CD4-positive, alpha-beta T cell treated with Interleukin-15 for 1 hour (primary cell): ENCODE results near the gene FAM107A.

Experiments
- DNase-seq: peaks from one replicate; pipeline ENCODE4 v3.0.0-alpha.2; 2020

FAM107A gene, protein sequence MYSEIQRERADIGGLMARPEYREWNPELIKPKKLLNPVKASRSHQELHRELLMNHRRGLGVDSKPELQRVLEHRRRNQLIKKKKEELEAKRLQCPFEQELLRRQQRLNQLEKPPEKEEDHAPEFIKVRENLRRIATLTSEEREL

DNA sequence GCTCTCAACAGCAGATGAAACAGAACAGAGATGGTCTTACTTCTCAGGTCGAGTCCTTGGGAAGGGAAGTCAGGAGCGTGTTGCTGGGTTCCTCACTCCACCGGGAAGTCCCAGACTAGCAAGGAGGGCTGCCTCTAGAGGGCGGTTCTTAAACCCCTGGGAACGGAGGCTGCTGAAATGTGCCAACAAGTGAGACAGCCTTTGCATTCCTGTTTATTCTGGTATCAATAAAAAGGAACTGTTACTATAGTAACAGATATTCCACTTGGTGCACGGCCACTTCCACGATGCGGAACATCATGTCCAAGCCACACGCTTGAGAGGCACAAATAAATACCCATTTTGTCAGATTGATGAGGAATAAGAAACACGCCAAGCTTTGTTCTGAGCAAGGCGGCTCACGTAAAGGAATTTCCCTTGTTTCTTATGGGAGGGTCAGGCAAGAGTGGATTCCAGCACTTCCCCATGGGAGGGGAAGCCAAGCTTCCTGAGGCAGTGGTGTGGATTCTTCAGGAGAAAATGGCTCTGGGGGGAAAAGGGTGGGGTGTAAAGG lies at the start of gene FAM107A:
TSS of gene FAM107A (minus strand) at position 123 of the 553 bp plus-strand sequence. CDS start 7,531 bp downstream, outside the sequence.
- DNase-seq = no peak

DNA sequence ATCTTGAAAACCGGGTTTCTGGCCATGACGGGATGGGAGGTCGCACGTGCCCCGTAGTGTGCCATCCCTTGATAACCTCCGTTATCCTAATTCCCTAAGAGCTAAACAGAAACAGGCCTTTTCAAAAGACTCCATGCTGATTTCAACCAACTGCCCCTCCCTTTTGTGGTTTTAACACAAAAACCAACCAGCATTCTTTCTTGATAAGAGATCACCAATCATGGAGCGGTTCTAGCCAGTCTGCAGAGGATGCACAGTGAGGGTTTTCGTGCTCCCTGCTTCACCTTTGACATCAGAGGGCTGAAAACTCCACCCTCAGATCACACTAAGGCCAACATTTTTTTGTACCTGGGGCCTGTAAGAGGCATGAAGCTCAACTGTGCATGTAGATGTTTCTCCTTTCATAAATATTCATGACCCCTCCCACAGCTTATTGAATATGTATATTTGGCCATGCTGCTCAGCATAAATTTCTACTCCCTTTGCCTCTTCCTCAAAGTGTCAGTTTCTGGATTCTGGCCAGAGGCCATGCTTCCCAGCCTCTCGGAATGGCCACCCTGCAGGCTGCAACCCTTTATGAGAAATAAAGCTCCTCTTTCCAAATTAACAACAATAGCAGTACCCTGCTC lies 48.1 kb upstream of the FAM107A start:
- no peak for DNase-seq

DNA sequence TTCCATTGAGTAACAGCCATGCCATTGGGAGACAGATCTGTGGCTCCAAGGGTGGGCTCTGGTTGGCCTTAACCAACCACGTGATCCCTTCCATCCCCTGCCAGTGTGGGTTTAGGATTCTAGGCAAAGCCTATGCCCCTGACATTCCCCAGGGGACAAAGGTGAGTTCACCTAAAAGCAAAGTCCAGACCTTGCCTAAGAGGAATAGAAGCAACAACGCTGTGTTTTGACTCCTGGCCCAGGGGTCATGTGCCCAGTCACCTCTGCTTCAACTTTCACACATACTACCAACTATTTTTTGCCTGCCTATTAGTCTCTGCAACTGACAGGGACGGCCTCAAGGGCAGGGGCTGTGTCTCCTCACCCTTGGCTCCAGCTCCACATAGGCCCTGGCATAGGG lies 47.4 kb upstream of the FAM107A start:
- no peak for DNase-seq

DNA sequence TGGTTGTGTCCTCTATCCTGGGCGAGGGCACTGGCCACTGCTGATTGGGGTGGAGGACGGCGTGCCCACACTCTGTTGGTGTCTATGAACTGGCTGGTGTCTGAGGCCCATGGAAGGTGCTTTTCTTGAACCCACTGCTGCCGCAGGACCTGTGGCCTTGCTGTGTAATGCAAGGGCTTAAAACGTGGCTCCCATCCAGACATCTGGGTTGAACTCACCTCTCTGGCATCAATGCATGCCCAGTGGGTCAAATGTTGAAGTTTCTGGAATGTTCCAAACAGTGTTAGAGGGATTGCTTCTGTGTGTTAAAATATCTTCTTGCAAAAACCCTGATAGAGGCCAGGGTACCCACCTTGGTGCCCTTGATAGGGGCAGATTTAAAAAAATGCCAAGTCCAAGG lies 46.8 kb upstream of the FAM107A start:
- DNase-seq = no peak

DNA sequence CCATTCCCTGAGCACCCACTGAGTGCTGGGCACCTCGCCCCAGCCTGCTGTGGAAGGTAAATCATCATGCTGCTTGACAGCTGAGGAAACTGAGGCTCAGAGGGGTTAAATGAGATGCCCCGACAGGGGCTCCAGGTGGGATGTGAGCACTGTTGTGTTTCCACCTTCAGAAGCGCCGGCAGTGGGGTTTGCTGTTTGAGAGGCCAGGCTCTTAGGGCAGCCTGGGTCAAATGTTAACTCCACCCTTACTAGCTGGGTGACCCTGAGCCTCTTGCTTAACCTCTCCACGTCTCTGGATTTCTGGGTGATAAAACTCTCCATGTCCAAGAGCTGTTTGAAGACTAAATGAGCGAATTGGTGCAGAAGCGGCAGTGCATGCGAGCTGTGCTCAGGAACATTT lies 46.3 kb upstream of the FAM107A start:
- no peak for DNase-seq

DNA sequence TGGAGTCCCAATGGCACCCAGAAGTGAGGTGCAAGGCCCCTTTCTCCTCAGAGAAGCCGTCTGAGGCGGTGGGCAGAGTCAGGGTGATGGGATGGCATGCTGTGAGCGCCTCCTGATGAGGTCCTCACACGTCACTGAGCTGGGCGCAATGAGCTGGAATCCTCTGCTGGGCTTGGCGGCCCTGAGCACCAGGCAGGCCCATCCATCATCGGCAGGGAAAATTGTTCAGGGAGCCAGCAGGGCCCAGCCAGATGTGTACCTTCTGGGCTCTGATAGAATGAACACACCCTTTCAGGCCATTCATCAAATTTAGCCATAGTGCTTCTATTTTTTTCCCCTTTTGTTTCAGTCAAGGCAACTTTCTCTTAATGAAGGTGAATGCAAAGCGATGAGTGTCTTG lies 45.7 kb upstream of the FAM107A start:
- DNase-seq = no peak

DNA sequence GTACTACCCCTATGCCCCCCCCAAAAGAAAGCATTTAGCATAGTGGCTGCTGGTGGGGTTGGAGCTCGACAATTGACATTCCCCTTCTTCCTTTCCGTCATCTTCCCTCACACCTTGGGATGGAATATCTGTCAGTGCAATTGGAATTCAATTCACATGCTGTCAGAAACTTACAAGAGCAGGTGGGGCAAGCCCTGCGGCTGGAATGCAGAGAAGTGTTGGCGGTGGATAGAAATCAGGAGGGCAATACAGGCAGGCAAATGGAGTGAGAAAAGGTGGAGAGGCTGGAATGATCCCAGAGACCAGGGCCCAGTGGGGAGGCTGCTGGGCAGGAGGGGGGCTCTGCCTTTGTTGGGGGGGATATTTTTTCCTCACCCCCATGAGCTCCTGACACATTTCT lies 45.2 kb upstream of the FAM107A start:
- no peak for DNase-seq

DNA sequence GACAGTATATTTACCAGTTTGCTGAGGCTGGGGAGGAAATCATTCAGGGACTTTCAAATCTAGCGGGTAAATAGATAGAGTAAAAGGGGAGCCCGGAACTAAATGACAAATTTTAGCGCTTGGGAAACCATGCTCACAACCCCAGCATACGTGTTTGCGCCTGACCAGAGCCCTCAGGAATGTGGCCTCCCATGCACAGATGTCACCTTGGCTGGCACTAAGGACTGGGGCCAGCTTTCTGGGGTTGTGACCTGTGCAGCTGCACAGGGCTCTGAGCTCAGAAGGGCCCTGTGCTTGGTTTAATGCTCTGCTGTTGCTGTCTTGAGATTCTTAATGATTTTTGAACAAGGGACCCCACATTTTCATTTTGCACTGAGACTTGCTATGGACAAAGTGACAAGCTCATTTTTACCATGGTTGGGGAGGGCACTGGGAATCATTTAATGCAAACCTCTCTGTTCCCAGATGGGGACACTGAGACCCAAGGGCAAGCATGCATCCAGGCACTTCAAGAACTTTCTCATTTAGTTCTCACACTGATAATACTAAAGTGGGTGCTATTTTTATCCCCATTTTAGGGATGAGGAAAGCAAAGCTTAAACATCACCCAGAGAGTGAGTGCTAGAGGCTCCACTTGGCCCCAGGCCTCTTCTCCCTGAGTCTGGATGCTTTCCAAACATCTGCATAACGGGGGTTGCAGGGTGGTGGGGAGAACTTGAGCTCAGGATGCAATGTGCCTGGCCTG lies 44.1 kb upstream of the FAM107A start:
- DNase-seq = no peak

DNA sequence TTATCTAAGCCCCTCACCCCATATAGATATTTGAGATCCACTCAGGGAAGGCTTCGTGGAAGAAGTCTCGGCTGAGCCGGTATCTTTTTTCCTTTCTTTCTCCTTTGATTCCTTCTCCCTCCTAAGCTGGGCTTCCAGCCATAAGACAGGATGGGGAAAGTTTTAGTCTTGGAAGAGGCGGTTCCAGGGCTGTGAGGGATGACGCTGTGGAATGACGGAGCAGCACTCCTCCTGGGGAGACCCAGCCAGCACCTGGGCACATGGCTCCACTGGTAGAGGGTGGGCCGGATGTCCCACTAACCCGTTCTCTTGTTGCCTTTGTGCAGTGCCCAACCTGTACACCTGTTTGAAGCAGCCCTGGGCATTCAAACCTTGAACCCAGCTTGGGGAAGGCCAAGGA lies 43.2 kb upstream of the FAM107A start:
- no peak for DNase-seq

DNA sequence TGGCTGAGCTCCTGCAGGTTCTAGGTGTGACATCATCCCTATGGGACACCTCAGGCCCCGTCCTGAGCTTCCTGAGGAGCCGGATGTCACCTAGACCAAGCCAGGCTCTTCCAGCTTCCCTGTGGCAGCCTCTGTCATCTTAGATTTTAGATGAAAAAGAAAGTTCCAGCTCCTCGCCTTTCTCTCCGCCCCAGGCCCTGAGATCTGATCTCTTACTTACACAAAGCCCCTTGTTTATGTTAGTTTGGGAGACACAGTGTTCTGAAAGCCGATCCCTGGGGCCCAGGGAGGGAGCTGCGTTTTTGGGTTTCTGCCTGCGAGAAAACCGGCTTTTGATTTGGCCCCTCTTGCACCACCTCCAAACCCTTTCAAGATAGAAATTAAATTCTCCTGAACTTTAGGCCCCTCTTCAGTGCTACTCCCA lies 40.2 kb upstream of the FAM107A start:
- DNase-seq = no peak

DNA sequence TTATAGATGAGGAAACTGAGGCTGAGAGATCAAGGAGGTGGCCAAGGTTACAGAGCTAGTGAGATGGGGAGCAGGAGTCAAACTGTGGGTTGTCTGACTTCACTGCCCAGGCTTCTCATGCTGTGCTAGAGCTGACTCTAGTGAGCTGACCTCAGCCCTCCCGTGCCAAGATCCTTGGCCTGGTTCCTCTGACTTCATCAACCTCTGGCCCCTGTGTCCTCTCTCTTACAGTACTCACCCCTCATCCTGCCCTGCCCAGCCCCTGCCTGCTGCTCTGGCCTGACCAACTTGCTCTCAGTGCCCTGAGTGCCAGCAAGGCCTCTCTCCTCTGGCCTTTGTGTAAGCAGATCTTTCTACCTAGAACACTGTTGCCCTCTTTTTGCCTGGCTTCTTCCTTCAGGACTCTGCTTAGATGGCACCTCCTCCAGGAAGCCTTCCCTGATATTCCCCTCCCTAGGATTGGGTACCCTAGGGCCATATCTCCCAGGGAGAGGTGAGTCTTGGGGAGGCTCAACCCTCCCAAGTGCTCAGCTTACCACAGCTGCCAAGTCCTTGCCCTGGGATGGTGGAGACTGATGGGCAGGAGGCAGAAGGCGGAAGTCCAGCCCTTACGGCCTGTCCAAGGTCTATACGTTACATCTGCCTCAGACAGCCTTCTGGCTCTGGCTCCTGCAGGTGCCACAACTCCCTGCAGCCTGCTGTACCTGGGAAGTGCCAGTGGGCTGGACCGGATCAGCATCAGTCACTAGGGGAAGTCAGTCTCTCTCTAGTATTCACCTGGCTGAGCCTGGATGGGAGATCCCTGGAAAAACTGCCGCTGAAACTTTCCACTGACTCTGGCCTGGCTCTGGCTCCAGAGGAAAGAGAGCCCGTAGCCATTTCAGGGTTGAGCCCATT lies 36.3 kb upstream of the FAM107A start:
- no peak for DNase-seq

DNA sequence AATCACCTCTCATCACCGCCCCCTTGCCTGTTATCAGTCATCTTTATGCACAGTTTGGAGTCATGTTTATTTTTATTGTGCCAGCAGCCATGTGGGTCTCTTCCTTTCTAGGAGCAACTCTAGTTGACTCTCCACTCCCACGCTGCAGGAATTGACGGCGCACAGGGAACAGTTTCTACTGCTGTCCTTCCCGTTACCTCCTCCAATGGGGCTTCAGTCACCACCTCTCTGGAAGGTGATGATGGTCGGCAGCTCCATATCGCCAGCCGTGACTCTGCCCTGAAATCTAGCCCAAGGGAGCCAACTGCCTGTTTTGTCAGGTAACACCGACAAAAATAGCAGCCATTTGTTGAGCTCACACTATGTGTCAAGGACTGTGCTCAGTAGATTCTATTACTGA lies 35.6 kb upstream of the FAM107A start:
- DNase-seq = no peak

DNA sequence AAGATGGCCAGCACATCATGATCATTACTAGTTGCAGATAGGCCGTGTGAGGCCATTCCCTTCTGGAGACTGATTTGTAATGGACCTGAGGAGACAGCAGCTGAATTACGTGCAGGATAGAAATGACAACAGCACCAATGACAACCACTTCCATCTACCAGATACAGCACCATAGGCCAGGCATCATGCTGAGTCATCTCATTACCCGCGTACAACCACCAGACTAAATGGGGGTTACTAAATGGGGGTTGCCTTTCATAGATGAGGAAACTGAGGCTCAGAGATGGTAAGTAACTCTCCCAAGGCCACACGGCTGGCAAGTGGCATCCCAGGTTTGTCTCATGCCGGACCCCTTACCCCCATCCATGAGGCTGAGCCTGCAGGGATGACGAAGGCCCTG lies 32.8 kb upstream of the FAM107A start:
- no peak for DNase-seq

DNA sequence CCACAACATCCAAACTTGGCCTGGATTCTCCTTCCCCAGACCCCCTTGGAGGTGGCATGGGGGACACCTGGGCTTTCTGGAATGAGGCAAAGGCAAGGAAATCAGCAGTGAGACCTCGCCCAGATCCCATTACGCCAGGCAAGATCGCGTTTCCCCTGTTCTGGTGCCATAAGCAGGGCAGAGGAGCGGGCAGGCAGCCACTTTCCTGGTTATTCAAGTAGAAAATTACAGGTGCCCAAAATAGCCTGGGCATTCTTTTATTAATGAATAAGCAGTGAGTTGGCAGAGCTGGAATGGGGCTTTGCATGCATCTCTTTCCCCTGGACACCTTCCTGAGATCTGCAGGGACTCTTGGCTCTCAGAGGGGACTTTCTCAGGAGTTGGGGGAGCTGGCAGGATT lies 31.5 kb upstream of the FAM107A start:
- no peak for DNase-seq

DNA sequence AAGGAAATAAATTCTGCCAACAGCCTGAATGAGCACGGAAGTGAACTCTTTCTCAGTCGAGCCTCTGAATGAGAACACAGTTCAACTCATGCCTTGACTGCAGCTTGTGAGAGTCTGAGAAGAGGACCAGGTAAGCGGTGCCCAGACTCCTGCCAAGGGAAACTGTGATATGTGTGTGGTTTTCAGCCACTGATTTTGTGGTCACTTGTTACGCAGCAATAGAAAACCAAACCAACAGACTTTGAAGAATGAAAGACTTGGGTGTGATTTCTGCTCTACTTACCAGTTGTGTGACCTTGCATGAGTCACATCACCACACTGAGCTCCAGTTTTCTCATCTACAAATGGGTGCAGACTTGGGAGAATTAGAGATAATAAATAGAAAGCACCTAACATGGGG lies 30.6 kb upstream of the FAM107A start:
- DNase-seq = no peak

DNA sequence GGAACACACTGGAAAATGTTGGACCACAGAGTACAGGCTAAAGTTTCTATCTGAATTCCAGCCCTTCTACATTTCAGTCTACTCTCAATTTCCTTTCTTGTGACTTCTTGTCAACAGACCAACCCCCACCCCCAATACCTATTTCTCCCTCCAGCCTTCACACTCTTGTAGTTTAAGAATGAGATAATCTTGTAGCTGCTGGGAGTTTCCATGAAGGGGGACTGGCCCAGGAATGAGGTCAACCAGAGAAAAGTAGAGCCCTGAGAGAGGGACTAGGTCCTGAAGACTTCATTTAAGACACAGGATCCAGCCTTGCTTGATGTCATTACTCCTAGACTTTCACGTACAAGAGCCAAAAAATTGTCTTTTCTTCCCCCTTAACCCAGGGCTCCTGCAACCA lies 29.5 kb upstream of the FAM107A start:
- DNase-seq = no peak

DNA sequence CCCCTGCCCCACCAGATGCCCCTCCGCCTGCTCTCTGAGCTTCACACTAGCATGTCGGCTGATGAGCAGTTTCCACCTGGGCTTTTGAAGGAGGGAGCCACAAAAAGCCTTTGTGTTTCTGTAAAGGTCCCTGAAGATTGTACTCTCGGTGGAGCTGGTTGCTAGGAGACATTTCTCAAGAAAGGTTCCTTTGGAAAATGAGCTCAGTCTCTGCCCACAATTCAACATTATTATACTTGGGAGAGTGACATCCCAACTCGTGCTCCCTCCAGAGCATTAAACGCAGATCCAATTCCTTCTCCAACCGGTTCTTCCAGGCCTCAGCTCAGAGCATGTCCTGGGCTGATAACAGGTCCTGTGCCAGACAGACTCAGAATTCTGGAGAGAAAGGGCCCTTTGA lies 26.8 kb upstream of the FAM107A start:
- DNase-seq = no peak

DNA sequence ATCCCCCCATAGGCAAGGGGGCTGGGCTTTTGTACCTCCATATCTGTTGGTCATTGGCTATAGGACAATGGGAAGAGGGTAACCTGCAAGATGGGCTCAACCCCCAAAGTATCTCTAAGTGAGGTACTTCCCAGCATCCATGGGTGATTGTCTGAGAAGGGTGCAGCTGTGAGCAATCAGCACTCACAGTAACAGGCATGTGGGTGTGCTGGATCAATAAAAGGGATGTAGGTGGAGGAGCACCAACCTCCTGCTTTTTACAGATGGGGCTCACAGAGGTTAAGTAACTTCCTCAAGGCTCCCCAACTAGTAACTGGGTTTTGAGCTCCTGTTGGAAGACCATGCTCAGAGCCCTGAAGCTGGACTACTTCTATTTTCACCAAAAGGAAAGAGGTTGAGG lies 26.4 kb upstream of the FAM107A start:
- no peak for DNase-seq

DNA sequence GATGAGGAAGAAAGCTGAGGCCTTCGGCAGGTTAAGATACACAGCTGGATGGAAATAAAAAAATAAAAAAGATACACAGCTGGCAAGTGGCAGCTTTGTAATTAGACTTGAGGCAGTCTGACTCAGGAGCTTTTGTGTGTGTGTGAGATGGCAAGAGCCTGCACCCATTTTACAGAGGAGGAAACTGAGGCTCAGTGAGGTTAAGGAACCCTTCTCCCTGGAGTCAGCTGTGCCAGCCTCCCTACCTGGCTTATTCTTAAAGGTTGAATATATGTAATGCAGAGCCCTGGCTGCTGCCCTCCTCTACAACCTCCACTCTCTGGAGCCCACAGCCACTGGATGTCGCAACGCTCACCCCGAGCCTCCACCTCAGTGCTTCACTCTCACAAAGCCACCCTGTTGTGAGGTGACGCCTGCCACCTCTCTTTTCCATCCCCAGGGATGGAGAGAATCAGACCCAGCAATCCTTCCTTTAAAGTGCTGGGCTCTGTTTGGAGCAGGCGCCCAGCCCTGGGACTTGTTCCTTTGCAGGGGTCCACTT lies 20.6 kb upstream of the FAM107A start:
- DNase-seq = no peak

DNA sequence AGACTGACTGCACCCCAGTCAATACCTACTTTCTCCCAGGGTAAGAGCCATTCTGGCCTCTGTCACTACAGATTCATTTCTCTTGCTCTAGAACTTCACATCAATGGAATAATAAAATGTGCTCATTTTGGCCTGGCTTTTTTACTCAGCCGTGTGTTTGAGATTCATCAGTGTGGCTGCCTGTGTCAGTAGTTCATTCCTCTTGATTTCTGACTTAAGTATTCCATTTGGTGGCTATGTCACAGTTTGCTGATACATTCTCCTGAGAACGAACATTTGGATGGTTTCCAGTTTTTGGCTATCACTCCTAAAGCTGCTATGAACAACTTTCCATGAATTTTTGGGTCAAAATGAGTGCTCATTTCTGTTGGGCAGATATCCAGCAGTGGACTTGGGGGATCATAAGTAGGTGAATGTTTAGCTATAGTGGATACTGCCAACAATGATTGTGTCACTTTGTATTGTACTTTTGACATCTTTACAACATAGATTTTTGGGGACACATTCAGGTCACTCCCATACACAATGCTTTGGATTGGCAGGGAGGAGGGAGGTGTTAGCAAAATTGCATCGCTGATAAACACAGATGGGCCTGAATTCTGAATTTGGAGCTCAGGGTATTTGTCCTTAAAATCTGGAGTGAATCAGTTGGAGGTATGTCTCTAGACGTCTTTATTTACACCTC lies 19.8 kb upstream of the FAM107A start:
- no peak for DNase-seq

DNA sequence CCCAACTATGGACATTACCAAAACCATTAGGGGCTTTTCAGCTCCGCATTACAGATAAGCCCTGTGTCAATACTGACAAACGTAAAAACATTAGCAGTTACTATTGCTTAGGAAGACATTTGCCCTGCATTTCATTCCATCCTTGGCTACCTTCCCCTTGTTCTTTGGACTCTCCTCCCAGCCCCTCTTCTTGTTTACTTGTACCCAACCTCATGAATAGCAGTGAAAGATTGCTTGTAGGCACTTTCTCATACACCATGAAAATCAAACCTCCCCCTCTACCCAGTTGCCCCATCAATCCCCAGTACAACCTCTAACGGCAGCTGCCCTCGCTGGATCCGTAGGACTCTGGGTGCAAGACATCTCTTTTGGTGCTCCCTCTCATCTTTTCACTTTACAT lies 16.9 kb upstream of the FAM107A start:
- DNase-seq = no peak
